KMS-11 (cell line): ENCODE measurements around the gene TUBB8B.
"Not testable (repeated sequence)": the region's sequence is repeated elsewhere in the genome, so short reads cannot be mapped to it uniquely, and the experiment has no call there.

Experiments
- H2AFZ ChIP-seq: fragments of 200-600 bp; sonication (generic); 2 replicates; pipeline ENCODE4 v1.6.1; 2016; ENCODE audit warnings: antibody characterized with exemption, mixed run types, low read depth
- H3K27ac ChIP-seq: fragments of 200-600 bp; sonication (generic); 2 replicates; pipeline ENCODE4 v1.6.1; 2016; ENCODE audit warnings: mild to moderate bottlenecking, mixed run types
- H3K27me3 ChIP-seq: fragments of 200-600 bp; sonication (generic); 2 replicates; pipeline ENCODE4 v1.6.1; 2017; ENCODE audit warnings: mild to moderate bottlenecking, low read depth, mixed run types, moderate library complexity; ENCODE audit not compliant: insufficient read depth
- H3K36me3 ChIP-seq: fragments of 200-600 bp; sonication (generic); 2 replicates; pipeline ENCODE4 v1.6.1; 2017; ENCODE audit warnings: mild to moderate bottlenecking, mixed run types; ENCODE audit not compliant: insufficient read depth
- H3K4me1 ChIP-seq: fragments of 200-600 bp; sonication (generic); 2 replicates; pipeline ENCODE4 v1.6.1; 2016; ENCODE audit warnings: mild to moderate bottlenecking, low read depth, mixed run types; ENCODE audit not compliant: poor library complexity, severe bottlenecking
- H3K4me2 ChIP-seq: fragments of 200-600 bp; sonication (generic); 2 replicates; pipeline ENCODE4 v1.7.0; 2016; ENCODE audit warnings: mild to moderate bottlenecking, mixed run types
- H3K4me3 ChIP-seq: fragments of 200-600 bp; sonication (generic); IDR thresholded peaks from 2 replicates; pipeline ENCODE4 v1.6.1; 2017; ENCODE audit warnings: low read depth, low read length, mixed read lengths; ENCODE audit not compliant: insufficient read depth
- H3K79me2 ChIP-seq: fragments of 200-600 bp; sonication (generic); 2 replicates; pipeline ENCODE4 v1.6.1; 2016; ENCODE audit warnings: low read depth, mixed run types; ENCODE audit not compliant: insufficient read depth
- H3K9ac ChIP-seq: fragments of 200-600 bp; sonication (generic); 2 replicates; pipeline ENCODE4 v1.6.1; 2016; ENCODE audit warnings: mild to moderate bottlenecking, mixed run types
- H4K20me1 ChIP-seq: fragments of 200-600 bp; sonication (generic); 2 replicates; pipeline ENCODE4 v1.6.1; 2016; ENCODE audit warnings: mild to moderate bottlenecking, mixed run types; ENCODE audit not compliant: insufficient read depth

TUBB8B gene

DNA sequence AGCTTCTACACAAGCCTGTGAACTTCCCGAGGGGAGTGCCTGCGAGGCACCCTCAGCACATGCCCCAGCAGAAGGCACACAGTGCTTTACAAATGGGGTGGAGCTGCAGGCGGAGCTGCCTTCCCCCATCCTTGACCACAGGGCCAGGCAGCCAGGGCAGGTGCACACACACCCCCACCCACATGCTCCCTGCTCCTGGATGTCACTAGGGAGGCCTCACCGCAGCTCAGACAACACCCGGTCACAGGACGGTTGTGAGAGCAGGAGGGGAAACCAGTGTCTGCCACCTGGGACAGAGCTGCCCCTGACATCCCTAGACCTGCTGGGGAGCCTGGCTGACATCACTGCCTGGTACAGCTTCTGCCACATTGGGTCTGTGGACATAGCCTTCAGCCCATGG, 39.7 kb upstream of the TUBB8B start:
- not testable (repeated sequence) for H3K4me3 ChIP-seq, H3K79me2 ChIP-seq, H3K4me2 ChIP-seq, H3K27ac ChIP-seq, H3K27me3 ChIP-seq, H3K9ac ChIP-seq, H3K4me1 ChIP-seq, H3K36me3 ChIP-seq, H4K20me1 ChIP-seq, H2AFZ ChIP-seq

GRCh38 chr18:84801-85200, 35.4 kb upstream of the TUBB8B start:
- not testable (repeated sequence) for H3K4me3 ChIP-seq, H3K36me3 ChIP-seq, H3K27ac ChIP-seq, H3K27me3 ChIP-seq, H4K20me1 ChIP-seq, H3K4me1 ChIP-seq, H3K4me2 ChIP-seq, H3K79me2 ChIP-seq, H2AFZ ChIP-seq, H3K9ac ChIP-seq

DNA sequence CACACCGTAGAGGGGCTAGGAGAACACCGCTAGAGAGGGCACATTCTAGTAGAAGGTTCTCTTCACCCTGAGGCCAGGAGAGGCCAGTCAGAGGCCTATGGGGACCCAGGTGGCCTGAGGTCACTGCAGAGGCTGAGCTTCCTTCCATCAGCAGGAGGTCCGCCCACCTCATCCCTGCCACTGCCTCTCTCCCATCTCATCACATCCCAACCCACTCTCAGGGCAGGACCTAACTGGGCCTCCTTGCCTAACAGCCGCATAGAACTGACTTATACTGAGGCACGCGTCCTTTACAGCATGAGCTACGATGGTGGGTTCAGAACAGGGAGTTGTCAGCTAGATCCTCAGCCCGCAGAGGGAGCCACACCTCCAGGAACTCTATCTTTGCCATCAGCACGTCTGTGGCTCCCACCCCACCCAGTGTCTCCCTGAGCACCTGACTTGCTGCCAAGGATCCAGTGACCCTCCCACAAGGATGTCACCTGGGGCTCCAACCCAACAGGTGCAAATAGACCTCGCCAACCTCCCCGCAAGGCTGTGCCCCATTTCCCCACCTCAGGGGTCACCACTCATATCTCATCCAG, 33.3 kb upstream of the TUBB8B start:
- not testable (repeated sequence) for H3K27me3 ChIP-seq, H3K4me2 ChIP-seq, H3K4me1 ChIP-seq, H3K27ac ChIP-seq, H4K20me1 ChIP-seq, H3K4me3 ChIP-seq, H3K9ac ChIP-seq, H3K79me2 ChIP-seq, H2AFZ ChIP-seq, H3K36me3 ChIP-seq

DNA sequence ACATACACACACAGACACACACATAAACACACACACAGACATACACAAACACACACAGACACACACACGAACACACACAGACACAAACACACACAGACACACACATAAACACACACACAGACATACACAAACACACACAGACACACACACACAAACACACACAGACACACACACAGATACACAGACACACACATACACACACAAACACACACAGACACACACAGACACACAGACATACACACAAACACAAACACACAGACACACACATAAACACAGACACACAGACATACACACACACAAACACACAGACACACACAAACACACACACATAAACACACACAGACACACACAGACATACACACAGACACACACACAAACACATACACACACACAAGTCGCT, 31.5 kb upstream of the TUBB8B start:
- H3K27me3 ChIP-seq, H3K27ac ChIP-seq, H4K20me1 ChIP-seq, H3K4me1 ChIP-seq, H3K36me3 ChIP-seq, H3K9ac ChIP-seq, H2AFZ ChIP-seq, H3K4me3 ChIP-seq, H3K4me2 ChIP-seq, H3K79me2 ChIP-seq: not testable (repeated sequence)

DNA sequence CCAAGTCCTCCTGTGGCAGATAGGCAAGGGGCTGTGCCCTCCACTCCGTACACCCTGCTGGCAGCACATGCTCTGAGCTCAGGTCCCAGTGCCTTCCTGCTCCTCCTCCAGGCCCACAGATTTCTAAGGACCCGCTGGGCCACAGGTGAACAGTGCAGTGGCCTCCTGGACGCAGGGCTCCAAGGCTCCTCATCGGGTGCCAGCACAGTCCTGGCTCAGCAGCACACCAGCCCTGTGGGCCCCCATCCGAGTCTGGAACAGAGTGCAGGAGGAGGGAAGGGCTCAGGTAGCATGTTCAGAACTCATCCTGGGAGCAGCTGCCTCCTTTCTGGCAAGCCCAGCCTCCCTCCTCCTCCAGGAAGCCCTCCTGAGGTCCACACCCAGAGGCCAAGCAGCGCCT, 30.8 kb upstream of the TUBB8B start:
- not testable (repeated sequence) for H3K4me2 ChIP-seq, H3K79me2 ChIP-seq, H3K4me3 ChIP-seq, H4K20me1 ChIP-seq, H3K27ac ChIP-seq, H3K36me3 ChIP-seq, H3K4me1 ChIP-seq, H3K9ac ChIP-seq, H3K27me3 ChIP-seq, H2AFZ ChIP-seq

- H4K20me1 ChIP-seq, H3K27ac ChIP-seq, H3K36me3 ChIP-seq, H3K4me3 ChIP-seq, H3K79me2 ChIP-seq, H3K27me3 ChIP-seq, H3K4me1 ChIP-seq, H2AFZ ChIP-seq, H3K4me2 ChIP-seq, H3K9ac ChIP-seq: not testable (repeated sequence)
Observed at GRCh38 chr18:75525-76160, 26.2 kb upstream of the TUBB8B start.

DNA sequence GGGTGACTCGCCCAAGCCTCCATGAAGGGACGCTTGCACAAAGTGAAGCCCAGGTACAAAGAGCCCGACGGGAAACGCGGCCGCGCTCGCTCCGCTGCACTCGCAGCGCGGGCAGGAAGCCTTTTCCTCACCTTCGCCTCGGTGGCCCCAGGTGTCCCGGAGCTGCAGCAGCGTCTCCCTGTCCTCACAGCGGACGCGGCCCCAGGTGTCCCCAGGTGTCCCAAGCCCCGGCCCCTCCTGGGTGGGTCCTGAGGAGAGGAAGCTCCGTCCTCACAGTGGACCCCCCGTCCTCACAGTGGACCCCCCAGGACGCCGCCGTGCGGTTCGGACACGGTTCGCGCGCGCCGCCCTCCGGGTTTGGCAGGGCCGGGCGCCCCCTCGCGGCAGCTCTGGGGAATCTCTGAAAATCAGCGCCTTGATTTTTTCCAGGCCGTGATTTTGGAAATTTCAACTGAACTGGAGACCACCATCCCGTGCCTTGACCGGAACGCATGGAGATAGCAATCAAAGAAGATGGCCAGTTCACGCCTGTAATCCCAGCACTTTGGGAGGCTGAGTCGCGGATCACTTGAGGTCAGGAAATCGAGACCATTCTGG, 23.9 kb upstream of the TUBB8B start:
- not testable (repeated sequence) for H2AFZ ChIP-seq, H3K27me3 ChIP-seq, H3K9ac ChIP-seq, H4K20me1 ChIP-seq, H3K36me3 ChIP-seq, H3K79me2 ChIP-seq, H3K4me1 ChIP-seq, H3K4me2 ChIP-seq, H3K27ac ChIP-seq, H3K4me3 ChIP-seq

- not testable (repeated sequence) for H3K79me2 ChIP-seq, H4K20me1 ChIP-seq, H2AFZ ChIP-seq, H3K36me3 ChIP-seq, H3K9ac ChIP-seq, H3K27me3 ChIP-seq, H3K27ac ChIP-seq, H3K4me1 ChIP-seq, H3K4me3 ChIP-seq, H3K4me2 ChIP-seq
Observed at GRCh38 chr18:67701-68100, 18.3 kb upstream of the TUBB8B start.

- not testable (repeated sequence) for H3K36me3 ChIP-seq, H3K4me3 ChIP-seq, H3K4me1 ChIP-seq, H3K9ac ChIP-seq, H3K4me2 ChIP-seq, H2AFZ ChIP-seq, H4K20me1 ChIP-seq, H3K79me2 ChIP-seq, H3K27ac ChIP-seq, H3K27me3 ChIP-seq
Observed at GRCh38 chr18:64279-64678, 14.9 kb upstream of the TUBB8B start.

- not testable (repeated sequence) for H3K9ac ChIP-seq, H3K27me3 ChIP-seq, H3K36me3 ChIP-seq, H3K4me1 ChIP-seq, H3K27ac ChIP-seq, H3K4me2 ChIP-seq, H3K4me3 ChIP-seq, H3K79me2 ChIP-seq, H2AFZ ChIP-seq, H4K20me1 ChIP-seq
Observed at GRCh38 chr18:63656-64055, 14.2 kb upstream of the TUBB8B start.
